GM21717 (cell line): Measurements from ENCODE around the gene KRTAP4-6.
"Not testable (repeated sequence)": the region's sequence is repeated elsewhere in the genome, so short reads cannot be mapped to it uniquely, and the experiment has no call there.

ENCODE experiments used
- ATAC-seq: cut with Tn5 transposase; IDR thresholded peaks from one replicate; pipeline ENCODE4 v1.9.1; 2021; ENCODE audit warnings: mild to moderate bottlenecking, moderate library complexity; ENCODE audit not compliant: unreplicated experiment

The KRTAP4-6 gene

GRCh38 chr17:41140360-41141131 lies at the start of gene KRTAP4-6:
TSS of gene KRTAP4-6 (minus strand) at chr17:41140544. CDS start at chr17:41140487, 57 bp downstream.
- ATAC-seq = no peak

- not testable (repeated sequence) for ATAC-seq
Measured at GRCh38 chr17:41189837-41190318, 49.5 kb upstream of the KRTAP4-6 start, which contains the start of gene KRTAP9-1. TSS of gene KRTAP9-1 (plus strand) at chr17:41189887. CDS start at chr17:41189887, 0 bp downstream.

GRCh38 chr17:41186872-41187271 lies 46.5 kb upstream of the KRTAP4-6 start:
- ATAC-seq = no peak

GRCh38 chr17:41185001-41185400 lies 44.7 kb upstream of the KRTAP4-6 start:
- ATAC-seq = no peak

- no peak for ATAC-seq
Measured at GRCh38 chr17:41184480-41184961, 44.2 kb upstream of the KRTAP4-6 start, which contains the start of gene KRTAP4-1. TSS of gene KRTAP4-1 (minus strand) at chr17:41184911. CDS start at chr17:41184854, 57 bp downstream.

- no peak for ATAC-seq
Measured at GRCh38 chr17:41178843-41179616, 38.7 kb upstream of the KRTAP4-6 start.

- ATAC-seq = no peak
Measured at GRCh38 chr17:41178341-41178740, 38.0 kb upstream of the KRTAP4-6 start.

- ATAC-seq = no peak
Measured at GRCh38 chr17:41177727-41178271, 37.5 kb upstream of the KRTAP4-6 start, which contains the start of gene KRTAP4-2. TSS of gene KRTAP4-2 (minus strand) at chr17:41178221. CDS start at chr17:41178164, 57 bp downstream.

- ATAC-seq = no peak
Measured at GRCh38 chr17:41176744-41177387, 36.5 kb upstream of the KRTAP4-6 start.

GRCh38 chr17:41171886-41172285 lies 31.5 kb upstream of the KRTAP4-6 start:
- ATAC-seq = no peak

- no peak for ATAC-seq
Measured at GRCh38 chr17:41168121-41168520, 27.8 kb upstream of the KRTAP4-6 start, which contains the start of gene KRTAP4-3. TSS of gene KRTAP4-3 (minus strand) at chr17:41168221. CDS start at chr17:41168172, 49 bp downstream.

GRCh38 chr17:41167561-41167960 lies 27.2 kb upstream of the KRTAP4-6 start:
- ATAC-seq = no peak

GRCh38 chr17:41163828-41164227 lies 23.5 kb upstream of the KRTAP4-6 start:
- ATAC-seq = no peak

GRCh38 chr17:41160648-41161047 lies 20.3 kb upstream of the KRTAP4-6 start, which contains the start of gene KRTAP4-4:
TSS of gene KRTAP4-4 (minus strand) at chr17:41160748. CDS start at chr17:41160691, 57 bp downstream.
- no peak for ATAC-seq

- ATAC-seq = not testable (repeated sequence)
Measured at GRCh38 chr17:41160190-41160589, 19.8 kb upstream of the KRTAP4-6 start.

- ATAC-seq = no peak
Measured at GRCh38 chr17:41153856-41154255, 13.5 kb upstream of the KRTAP4-6 start.

GRCh38 chr17:41151525-41151924 lies 11.2 kb upstream of the KRTAP4-6 start:
- no peak for ATAC-seq

- ATAC-seq = no peak
Measured at GRCh38 chr17:41150026-41150425, 9.7 kb upstream of the KRTAP4-6 start.

- no peak for ATAC-seq
Measured at GRCh38 chr17:41149652-41149985, 9.3 kb upstream of the KRTAP4-6 start, which contains the start of gene KRTAP4-5. TSS of gene KRTAP4-5 (minus strand) at chr17:41149825. CDS start at chr17:41149767, 58 bp downstream.

- ATAC-seq = not testable (repeated sequence)
Measured at GRCh38 chr17:41148971-41149651, 8.8 kb upstream of the KRTAP4-6 start.
